Measurements from ENCODE around the gene OR6C70. TPM values are rescaled to one million over a fixed set of nuclear protein-coding genes. Genes with fewer than 3 reads are reported as not detected.

The OR6C70 gene
- total and polyA plus RNA-seq, 9 of the 15 experiments (the other 6 are each of a cell fraction or from before 2014, with no cell fraction given) = not detected

- no TSS peak for BruUV-seq (replicated peaks)
- ChIA-PET CTCF (ENCODE audit: low intra/inter-chr PET ratio) (no interaction called here), POLR2A (no interaction called here)
- no peaks in the 10 kb centered on the region for H3K9me3 ChIP-seq (replicated peaks; ENCODE audit: control insufficient read depth, insufficient read depth, low read depth, low read length)
- no peaks in the 10 kb centered on the region for H3K79me2 ChIP-seq (ENCODE audit: control insufficient read depth, insufficient read depth, low read length)
- FAIRE-seq (no peak), DNase-seq (ENCODE audit: extremely low read depth in 1 of 4, low spot score in 3 of 4) (no peak), ATAC-seq (no peak)
- intact Hi-C loops (cut with micrococcal nuclease) = no loop called here
- no peaks in the 10 kb centered on the region for H3K9me1 ChIP-seq (ENCODE audit: control insufficient read depth, insufficient read depth, low read length)
- H3K4me3 ChIP-seq = no peak overlapping the region
- H3K9ac ChIP-seq (ENCODE audit: insufficient read depth in 1 of 2, low read depth in 2 of 2, low read length in 2 of 2) = no peak overlapping the region
- H3K27me3 ChIP-seq (ENCODE audit: control insufficient read depth in 2 of 2, insufficient read depth in 2 of 2, low read length in 2 of 2) = no peaks in the 10 kb centered on the region
- in situ Hi-C loops (cut with MboI) = no loop called here
- TF ChIP-seq ZBTB26 (CRISPR knock-in tag; IDR thresholded peaks at IDR 0.05) (no peak), USF1 (CRISPR knock-in tag; IDR thresholded peaks at IDR 0.05) (no peak), RAD51 (IDR thresholded peaks at IDR 0.05; ENCODE audit: borderline replicate concordance, low read depth) (peak; percentile 14; the same call in 1 of the 2 replicates), GABPA (tag; conservative IDR thresholded peaks at IDR 0.05; ENCODE audit: low read depth) (no peak)
- no peak overlapping the region for H3K27ac ChIP-seq (ENCODE audit: extremely low read depth, low read depth, low read length)
- 4% methylated on average over 4 of the region's 4 CpGs for WGBS (ENCODE audit: insufficient coverage, low coverage, missing lambda C conversion rate)
- peaks cover 0 to 13% of the 10 kb centered on the region in 2 experiments; a peak in 1 of 5 replicates for H3K4me1 ChIP-seq (replicated peaks in 1 of 2; ENCODE audit: control insufficient read depth in 2 of 2, insufficient read depth in 2 of 2, low read length in 2 of 2)
- peak overlapping the region; percentile 22; the same call in 1 of the 2 replicates for H2AFZ ChIP-seq (ENCODE audit: low read depth, low read length)
- no peak overlapping the region for H3K4me2 ChIP-seq (ENCODE audit: insufficient read depth, low read length)
- H4K20me1 ChIP-seq (replicated peaks; ENCODE audit: control insufficient read depth, insufficient read depth, low read length) = no peaks in the 10 kb centered on the region
- H3K36me3 ChIP-seq (ENCODE audit: control insufficient read depth, insufficient read depth, low read length) = no peaks in the 10 kb centered on the region
Measured at GRCh38 chr12:55499231-55499630, 29.3 kb upstream of the OR6C70 start.

All from K562 (cell line).